Activated naive CD8-positive, alpha-beta T cell treated with anti-CD3 and anti-CD28 coated beads, Interleukin-2, amount 10 ng/mL, durations not matched to agents 7 days and 5 days (primary cell): ENCODE results near the gene ST8SIA4. TPM values are rescaled to one million over a fixed set of nuclear protein-coding genes. Genes with fewer than 3 reads are reported as not detected.
A peak's percentile ranks its signal among the peaks of the same experiment; 100 is the strongest.

Experiments used
- ATAC-seq: fragments of 150-1000 bp; cut with Tn5 transposase; one replicate; pipeline ENCODE4 v1.10.0; 2021; ENCODE audit warnings: low read depth, moderate library complexity
- POLR2A ChIA-PET: fragments of 350-600 bp; sonication (Branson Sonifier 250); formaldehyde crosslinking; loops from one replicate; lab custom pipeline; 2021; ENCODE audit warnings: antibody characterized with exemption; lab: Charles Lee
- DNase-seq: peaks from one replicate; pipeline ENCODE4 v3.0.0; 2021
- H3K27ac Mint-ChIP-seq: one replicate; pipeline ENCODE4 v1.8.0; 2022; ENCODE audit warnings: mild to moderate bottlenecking, mixed read lengths
- H3K27me3 Mint-ChIP-seq: one replicate; pipeline ENCODE4 v1.8.0; 2022; ENCODE audit warnings: mild to moderate bottlenecking, moderate library complexity, mixed read lengths
- H3K36me3 Mint-ChIP-seq: one replicate; pipeline ENCODE4 v1.8.0; 2021; ENCODE audit warnings: mild to moderate bottlenecking, mixed read lengths
- H3K4me1 Mint-ChIP-seq: one replicate; pipeline ENCODE4 v1.8.0; 2021; ENCODE audit warnings: mixed read lengths
- H3K4me3 Mint-ChIP-seq: one replicate; pipeline ENCODE4 v1.8.0; 2022; ENCODE audit warnings: mild to moderate bottlenecking, moderate library complexity, mixed read lengths
- H3K9me3 Mint-ChIP-seq: one replicate; pipeline ENCODE4 v1.8.0; 2021; ENCODE audit warnings: mixed read lengths
- total RNA-seq, 2 experiments: library from RNA; stranded (reverse); gene quantifications; one replicate each; pipeline ENCODE4 v1.2.3, GENCODE V29; 2021

Gene ST8SIA4
- total RNA-seq, 2 experiments from 2014 or later: 37.0 to 39.2 TPM

GRCh38 chr5:100840370-100840769, 62.7 kb downstream of the ST8SIA4 start:
- POLR2A ChIA-PET: interaction anchor here (1.8 to 2.6 kb wide), 2 partner anchors 61 to 63 kb away, joined by 5 to 13 read pairs; partner anchors contain the start of gene ST8SIA4
- peaks cover 26% of the 10 kb centered on the region for H3K36me3 Mint-ChIP-seq
- no peaks in the 10 kb centered on the region for H3K9me3 Mint-ChIP-seq
- peak overlapping the region; percentile 74 for H3K27ac Mint-ChIP-seq
- DNase-seq (no peak), ATAC-seq (peak; percentile 70)
- peak overlapping the region; percentile 61 for H3K4me3 Mint-ChIP-seq
- H3K4me1 Mint-ChIP-seq: peaks cover 29% of the 10 kb centered on the region
- H3K27me3 Mint-ChIP-seq: no peaks in the 10 kb centered on the region

- no peak overlapping the region for H3K27ac Mint-ChIP-seq
- ATAC-seq (no peak), DNase-seq (no peak)
- peaks cover 3% of the 10 kb centered on the region for H3K9me3 Mint-ChIP-seq
- H3K4me3 Mint-ChIP-seq: no peak overlapping the region
- H3K36me3 Mint-ChIP-seq: peaks cover 20% of the 10 kb centered on the region
- POLR2A ChIA-PET: no interaction called here
- no peaks in the 10 kb centered on the region for H3K27me3 Mint-ChIP-seq
- peaks cover 30% of the 10 kb centered on the region for H3K4me1 Mint-ChIP-seq
These were observed 65.0 kb downstream of the ST8SIA4 start for GRCh38 chr5:100838048-100838473.

DNA sequence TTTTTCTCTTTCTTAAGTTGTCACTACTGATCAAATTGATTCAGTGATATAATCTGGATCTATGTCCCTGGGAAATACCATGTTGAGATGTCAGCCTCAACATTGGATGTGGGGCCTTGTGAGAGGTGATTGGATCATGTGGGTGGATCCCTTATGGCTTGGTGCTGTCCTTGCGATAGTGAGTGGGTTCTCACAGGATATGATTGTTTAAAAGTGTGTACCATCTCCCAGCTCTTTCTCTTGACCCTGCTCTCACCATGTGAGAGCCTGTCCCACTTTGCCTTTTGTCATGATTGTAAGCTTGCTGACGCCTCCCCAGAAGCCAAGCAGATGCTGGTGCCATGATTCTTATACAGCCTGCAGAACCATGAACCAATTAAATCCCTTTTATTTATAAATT, 68.6 kb downstream of the ST8SIA4 start:
- H3K4me1 Mint-ChIP-seq: peaks cover 17% of the 10 kb centered on the region
- no peak overlapping the region for H3K4me3 Mint-ChIP-seq
- H3K36me3 Mint-ChIP-seq: peaks cover 25% of the 10 kb centered on the region
- H3K27ac Mint-ChIP-seq: no peak overlapping the region
- peaks cover 3% of the 10 kb centered on the region for H3K9me3 Mint-ChIP-seq
- POLR2A ChIA-PET: no interaction called here
- DNase-seq (no peak), ATAC-seq (no peak)
- H3K27me3 Mint-ChIP-seq: no peaks in the 10 kb centered on the region

- ATAC-seq (no peak), DNase-seq (no peak)
- Mint-ChIP-seq H3K27ac (no peak overlapping the region), H3K4me1 (peaks cover 15% of the 10 kb centered on the region), H3K4me3 (no peak overlapping the region), H3K36me3 (peaks cover 23% of the 10 kb centered on the region), H3K27me3 (no peaks in the 10 kb centered on the region), H3K9me3 (peaks cover 3% of the 10 kb centered on the region)
- POLR2A ChIA-PET: no interaction called here
These were observed 70.5 kb downstream of the ST8SIA4 start for GRCh38 chr5:100832252-100833230.

- Mint-ChIP-seq H3K36me3 (peaks cover 18% of the 10 kb centered on the region), H3K4me3 (no peak overlapping the region), H3K4me1 (peaks cover 10% of the 10 kb centered on the region), H3K27ac (no peak overlapping the region), H3K27me3 (no peaks in the 10 kb centered on the region), H3K9me3 (peaks cover 1% of the 10 kb centered on the region)
- no peak for DNase-seq
- no peak for ATAC-seq
- POLR2A ChIA-PET: no interaction called here
These were observed 74.2 kb downstream of the ST8SIA4 start for GRCh38 chr5:100828898-100829356.

DNA sequence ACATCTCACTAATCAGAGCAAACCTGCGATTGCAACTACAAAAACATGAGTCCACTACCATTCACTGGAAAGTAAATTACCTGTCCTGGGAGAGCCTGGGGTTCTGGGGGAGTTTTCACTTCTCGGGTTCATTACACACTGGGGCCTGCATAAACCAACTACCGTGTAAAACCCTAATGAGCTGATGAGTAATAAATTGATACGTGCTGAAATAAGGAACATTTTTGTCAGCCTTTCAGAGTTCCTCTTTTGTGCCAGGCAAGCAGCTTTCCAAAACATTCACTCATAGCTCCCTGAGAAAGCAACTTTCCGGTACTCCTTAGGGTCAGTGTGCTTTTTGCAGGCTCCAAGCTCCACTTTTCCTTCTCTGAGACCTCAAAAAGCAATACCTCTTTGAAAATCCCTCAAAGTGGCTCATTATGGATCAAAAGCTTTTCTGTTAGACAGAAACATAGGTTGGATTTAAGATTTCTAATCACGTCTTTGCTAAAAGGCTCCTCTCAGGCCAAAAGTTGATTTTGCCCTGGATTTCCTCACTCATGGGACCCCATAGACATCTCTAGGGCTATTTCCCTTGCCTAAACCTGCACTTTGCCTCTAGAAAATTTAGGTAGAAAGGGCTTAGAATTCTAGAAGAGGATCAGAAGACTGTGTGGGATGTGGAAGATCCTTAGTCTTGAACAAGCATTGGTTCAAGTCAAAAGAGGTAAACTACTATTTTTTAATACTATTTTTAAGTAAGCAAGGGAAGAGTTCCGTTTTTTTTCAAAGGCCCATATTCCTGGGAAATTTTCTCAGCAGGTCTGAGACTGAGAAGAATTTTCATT, 74.8 kb downstream of the ST8SIA4 start:
- POLR2A ChIA-PET: no interaction called here
- Mint-ChIP-seq H3K4me3 (no peak overlapping the region), H3K27ac (no peak overlapping the region), H3K4me1 (peaks cover 10% of the 10 kb centered on the region), H3K36me3 (peaks cover 22% of the 10 kb centered on the region), H3K9me3 (peaks cover 3% of the 10 kb centered on the region), H3K27me3 (no peaks in the 10 kb centered on the region)
- DNase-seq (no peak), ATAC-seq (no peak)

- POLR2A ChIA-PET: no interaction called here
- peaks cover 8% of the 10 kb centered on the region for H3K4me1 Mint-ChIP-seq
- H3K27ac Mint-ChIP-seq: no peak overlapping the region
- no peak overlapping the region for H3K4me3 Mint-ChIP-seq
- no peaks in the 10 kb centered on the region for H3K27me3 Mint-ChIP-seq
- no peak for ATAC-seq
- H3K36me3 Mint-ChIP-seq: peaks cover 22% of the 10 kb centered on the region
- DNase-seq: no peak
- peaks cover 4% of the 10 kb centered on the region for H3K9me3 Mint-ChIP-seq
These were observed 75.6 kb downstream of the ST8SIA4 start for GRCh38 chr5:100827481-100827889.

- no peaks in the 10 kb centered on the region for H3K27me3 Mint-ChIP-seq
- H3K36me3 Mint-ChIP-seq: peaks cover 20% of the 10 kb centered on the region
- H3K9me3 Mint-ChIP-seq: peaks cover 4% of the 10 kb centered on the region
- no peak overlapping the region for H3K27ac Mint-ChIP-seq
- H3K4me1 Mint-ChIP-seq: peaks cover 6% of the 10 kb centered on the region
- ATAC-seq (no peak), DNase-seq (no peak)
- POLR2A ChIA-PET: no interaction called here
- H3K4me3 Mint-ChIP-seq: no peak overlapping the region
These were observed 76.9 kb downstream of the ST8SIA4 start for GRCh38 chr5:100826133-100826532.

DNA sequence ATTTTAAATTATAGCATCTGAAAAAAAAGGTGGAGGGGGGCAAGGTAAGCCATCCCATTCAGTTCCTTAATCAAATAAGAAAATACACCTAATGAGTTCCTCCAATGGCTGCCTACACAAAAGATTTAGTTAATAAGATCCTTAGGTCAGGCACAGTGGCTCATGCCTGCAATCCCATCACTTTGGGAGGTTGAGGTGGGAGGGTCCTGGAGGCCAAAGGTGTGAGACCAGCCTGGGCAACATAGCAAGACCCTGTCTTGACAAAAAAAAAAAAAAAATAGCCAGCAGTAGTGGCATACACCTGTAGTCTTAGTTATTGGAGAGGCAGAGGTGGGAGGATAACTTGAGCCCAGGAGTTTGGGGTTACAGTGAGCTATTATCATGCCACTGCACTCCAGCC, 78.4 kb downstream of the ST8SIA4 start:
- peaks cover 4% of the 10 kb centered on the region for H3K9me3 Mint-ChIP-seq
- no peak overlapping the region for H3K27ac Mint-ChIP-seq
- peaks cover 6% of the 10 kb centered on the region for H3K4me1 Mint-ChIP-seq
- H3K36me3 Mint-ChIP-seq: peaks cover 28% of the 10 kb centered on the region
- POLR2A ChIA-PET: no interaction called here
- ATAC-seq: no peak
- no peak for DNase-seq
- H3K27me3 Mint-ChIP-seq: no peaks in the 10 kb centered on the region
- H3K4me3 Mint-ChIP-seq: no peak overlapping the region

GRCh38 chr5:100823812-100824211, 79.3 kb downstream of the ST8SIA4 start:
- no peaks in the 10 kb centered on the region for H3K27me3 Mint-ChIP-seq
- H3K9me3 Mint-ChIP-seq: peaks cover 4% of the 10 kb centered on the region
- H3K4me3 Mint-ChIP-seq: no peak overlapping the region
- H3K4me1 Mint-ChIP-seq: peaks cover 6% of the 10 kb centered on the region
- H3K27ac Mint-ChIP-seq: no peak overlapping the region
- H3K36me3 Mint-ChIP-seq: peaks cover 27% of the 10 kb centered on the region
- POLR2A ChIA-PET: no interaction called here
- ATAC-seq: no peak
- DNase-seq: no peak

GRCh38 chr5:100821751-100822150, 81.3 kb downstream of the ST8SIA4 start:
- Mint-ChIP-seq H3K27me3 (no peaks in the 10 kb centered on the region), H3K9me3 (peaks cover 4% of the 10 kb centered on the region), H3K27ac (no peak overlapping the region), H3K36me3 (peaks cover 32% of the 10 kb centered on the region), H3K4me3 (no peak overlapping the region), H3K4me1 (peaks cover 5% of the 10 kb centered on the region)
- POLR2A ChIA-PET: no interaction called here
- DNase-seq: no peak
- no peak for ATAC-seq

DNA sequence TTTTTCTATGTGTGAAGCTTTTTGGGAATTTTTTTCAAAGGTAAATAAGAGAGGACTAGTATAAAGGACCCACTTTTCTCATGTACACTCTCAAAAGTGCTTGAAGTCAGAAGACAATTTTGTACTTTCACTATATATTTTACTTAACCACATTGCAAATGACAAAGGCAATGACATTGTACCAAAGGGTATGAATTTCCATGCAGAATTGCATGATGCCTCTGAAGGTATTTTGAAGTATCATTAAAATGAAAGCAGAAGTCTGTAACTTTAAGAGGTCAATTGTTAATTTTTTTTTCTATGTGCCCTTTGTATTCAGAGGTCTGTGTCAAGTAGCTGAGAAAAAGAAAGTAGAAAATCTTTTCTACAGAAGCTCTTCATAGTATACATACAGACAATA, 84.7 kb downstream of the ST8SIA4 start:
- POLR2A ChIA-PET: interaction anchor here (0.6 kb wide), 1 partner anchor 11 kb away, joined by 5 read pairs; no protein-coding TSS in a partner anchor
- ATAC-seq: no peak
- Mint-ChIP-seq H3K9me3 (peaks cover 1% of the 10 kb centered on the region), H3K36me3 (peaks cover 28% of the 10 kb centered on the region), H3K27me3 (no peaks in the 10 kb centered on the region), H3K27ac (no peak overlapping the region), H3K4me3 (no peak overlapping the region), H3K4me1 (peaks cover 3% of the 10 kb centered on the region)
- DNase-seq: no peak

GRCh38 chr5:100803397-100803796, 99.7 kb downstream of the ST8SIA4 start:
- Mint-ChIP-seq H3K27ac (no peak overlapping the region), H3K9me3 (peaks cover 8% of the 10 kb centered on the region), H3K4me3 (no peak overlapping the region), H3K36me3 (peaks cover 20% of the 10 kb centered on the region), H3K4me1 (no peaks in the 10 kb centered on the region), H3K27me3 (no peaks in the 10 kb centered on the region)
- no peak for DNase-seq
- POLR2A ChIA-PET: interaction anchor here (1.0 kb wide), 1 partner anchor 100 kb away, joined by 3 read pairs; the partner anchor contains the start of gene ST8SIA4
- ATAC-seq: no peak
